ENCODE data around the gene GMDS. TPM values are rescaled to one million over a fixed set of nuclear protein-coding genes. Genes with fewer than 3 reads are reported as not detected.

GMDS gene
- total and polyA plus RNA-seq, 9 donors, result 6.6 to 20.6 (median 11.0) TPM

- 91 to 94% (median 92%) methylated on average over 24 of the region's 24 CpGs for WGBS, 3 donors
- no peaks in the 10 kb centered on the region for H3K27me3 ChIP-seq
- H3K9me3 ChIP-seq, result no peaks in the 10 kb centered on the region
- no peak for TF ChIP-seq CTCF (IDR thresholded peaks at IDR 0.05)
- TF ChIP-seq POLR2A (IDR thresholded peaks at IDR 0.05), result no peak
- TF ChIP-seq EP300 (IDR thresholded peaks at IDR 0.05), result no peak
- intact Hi-C loops (cut with DNase I), result loop anchor here (5.0 to 10.0 kb wide), 6 partner anchors 598 to 1148 kb away; no protein-coding TSS in a partner anchor
- no peak overlapping the region for H3K4me3 ChIP-seq
- no peak overlapping the region for H3K27ac ChIP-seq
- DNase-seq, result no peak
- H3K36me3 ChIP-seq, result no peaks in the 10 kb centered on the region
- H3K4me1 ChIP-seq (ENCODE audit: insufficient read depth), result no peaks in the 10 kb centered on the region
Observed at GRCh38 chr6:1598886-1599285, 646.5 kb downstream of the GMDS start.

DNA sequence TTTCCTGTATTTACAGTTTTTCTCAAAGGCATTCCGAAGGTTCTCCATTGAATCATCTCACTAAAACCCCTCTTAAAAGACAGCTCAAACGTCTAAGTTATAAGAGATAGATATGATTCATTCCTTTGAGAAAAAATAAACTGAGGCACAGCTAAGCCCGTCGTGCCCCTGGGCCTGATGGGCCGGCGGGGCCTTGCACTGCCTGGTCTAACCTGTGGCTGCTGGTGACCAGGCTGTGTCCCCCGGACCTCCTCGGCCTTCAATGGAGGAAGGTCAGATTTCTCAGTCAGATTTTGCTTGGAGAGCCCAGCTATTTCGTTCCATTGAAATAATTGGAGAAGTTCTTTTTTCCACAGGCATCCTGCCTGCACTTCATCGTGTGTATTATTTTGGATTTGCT, 647.0 kb downstream of the GMDS start:
- no peaks in the 10 kb centered on the region for H3K27me3 ChIP-seq
- intact Hi-C loops (cut with DNase I), result loop anchor here (5.0 to 10.0 kb wide), 6 partner anchors 599 to 1149 kb away; no protein-coding TSS in a partner anchor
- no peak for DNase-seq
- TF ChIP-seq EP300 (IDR thresholded peaks at IDR 0.05), result no peak
- no peak for TF ChIP-seq CTCF (IDR thresholded peaks at IDR 0.05)
- TF ChIP-seq POLR2A (IDR thresholded peaks at IDR 0.05), result no peak
- H3K4me3 ChIP-seq, result no peak overlapping the region
- H3K9me3 ChIP-seq, result no peaks in the 10 kb centered on the region
- 86 to 94% (median 88%) methylated on average over 10 of the region's 10 CpGs for WGBS, 3 donors
- no peaks in the 10 kb centered on the region for H3K4me1 ChIP-seq (ENCODE audit: insufficient read depth)
- no peak overlapping the region for H3K27ac ChIP-seq
- no peaks in the 10 kb centered on the region for H3K36me3 ChIP-seq

- no peak for DNase-seq
- Histone ChIP-seq H3K9me3 (no peaks in the 10 kb centered on the region), H3K27me3 (no peaks in the 10 kb centered on the region), H3K4me1 (ENCODE audit: insufficient read depth) (no peaks in the 10 kb centered on the region), H3K27ac (no peak overlapping the region), H3K4me3 (no peak overlapping the region), H3K36me3 (no peaks in the 10 kb centered on the region)
- 84 to 90% (median 85%) methylated on average over 5 of the region's 5 CpGs for WGBS, 3 donors
- intact Hi-C loops (cut with DNase I), result loop anchor here (5.0 to 10.0 kb wide), 6 partner anchors 599 to 1149 kb away; no protein-coding TSS in a partner anchor
- TF ChIP-seq EP300 (IDR thresholded peaks at IDR 0.05) (no peak), CTCF (IDR thresholded peaks at IDR 0.05) (no peak), POLR2A (IDR thresholded peaks at IDR 0.05) (no peak)
Observed at GRCh38 chr6:1597924-1598323, 647.5 kb downstream of the GMDS start.

- H3K27me3 ChIP-seq, result no peaks in the 10 kb centered on the region
- no peak overlapping the region for H3K27ac ChIP-seq
- TF ChIP-seq EP300 (IDR thresholded peaks at IDR 0.05), result no peak
- no peak for TF ChIP-seq CTCF (IDR thresholded peaks at IDR 0.05)
- TF ChIP-seq POLR2A (IDR thresholded peaks at IDR 0.05), result no peak
- no peaks in the 10 kb centered on the region for H3K36me3 ChIP-seq
- DNase-seq, result no peak
- no peaks in the 10 kb centered on the region for H3K9me3 ChIP-seq
- no peaks in the 10 kb centered on the region for H3K4me1 ChIP-seq (ENCODE audit: insufficient read depth)
- H3K4me3 ChIP-seq, result no peak overlapping the region
- intact Hi-C loops (cut with DNase I), result loop anchor here (5.0 to 10.0 kb wide), 6 partner anchors 600 to 1150 kb away; no protein-coding TSS in a partner anchor
- WGBS, 3 donors, result 75 to 82% (median 79%) methylated on average over 8 of the region's 8 CpGs
Observed at GRCh38 chr6:1597121-1597744, 648.2 kb downstream of the GMDS start.

All from ovary (tissue), 9 donors.